ENCODE measurements around the gene ZNF677.
"Not testable (repeated sequence)": the region's sequence is repeated elsewhere in the genome, so short reads cannot be mapped to it uniquely, and the experiment has no call there.

Gene ZNF677

GRCh38 chr19:53192771-53193534, 61.7 kb downstream of the ZNF677 start, which contains the start of gene ZNF665:
Gene ZNF665, minus strand, starts transcription at chr19:53193358. Its CDS starts 10,460 bp downstream, at chr19:53182898.
- DNase-seq: peak; percentile 90

GRCh38 chr19:53190253-53190652, 64.4 kb downstream of the ZNF677 start:
- DNase-seq: no peak

GRCh38 chr19:53189691-53190198, 64.9 kb downstream of the ZNF677 start:
- DNase-seq: not testable (repeated sequence)

Data from CD4-positive, alpha-beta T cell treated with Interleukin-15 for 1 hour (primary cell).